ENCODE data around the gene KLC3.
A peak's percentile ranks its signal among the peaks of the same experiment; 100 is the strongest.
"Not testable (repeated sequence)": the region's sequence is repeated elsewhere in the genome, so short reads cannot be mapped to it uniquely, and the experiment has no call there.

KLC3 gene

DNA sequence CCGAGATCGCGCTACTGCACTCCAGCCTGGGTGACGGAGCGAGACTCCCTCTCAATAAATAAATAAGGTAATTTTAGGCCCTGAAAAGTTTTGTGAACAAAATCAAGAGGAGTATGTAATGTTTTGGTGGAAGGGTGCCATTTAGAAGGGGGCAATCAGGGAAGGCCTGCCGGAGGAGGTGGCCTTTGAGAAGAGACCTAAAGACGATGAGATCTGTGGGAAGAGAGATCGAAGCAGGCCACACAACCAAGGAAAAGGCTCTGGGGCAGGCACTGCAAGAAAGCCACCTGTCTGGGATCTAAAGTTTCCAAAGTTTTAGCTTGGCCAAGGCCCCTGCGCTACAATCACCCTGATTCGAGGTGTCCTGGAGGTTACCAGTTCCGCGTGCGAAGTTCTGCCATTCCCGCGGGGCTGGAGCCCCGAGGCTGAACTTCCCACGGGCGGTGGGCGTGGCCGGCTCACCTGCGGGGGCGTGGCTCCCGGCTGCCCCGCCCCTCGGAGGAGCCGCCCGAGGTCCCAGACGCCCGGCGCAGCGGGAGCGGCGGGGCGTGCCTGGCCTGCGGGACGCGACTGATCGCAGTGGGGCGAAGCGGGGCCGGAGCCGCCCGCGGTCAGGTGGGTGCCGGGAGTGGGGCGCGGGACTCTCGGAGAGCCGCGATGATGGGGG is at the start of gene KLC3:
TSS of gene KLC3 (plus strand) at position 519 of the 667 bp plus-strand sequence. CDS start 4,792 bp downstream, outside the sequence.
- DNase-seq = peak in 1 of 56 donors; percentile 21

DNA sequence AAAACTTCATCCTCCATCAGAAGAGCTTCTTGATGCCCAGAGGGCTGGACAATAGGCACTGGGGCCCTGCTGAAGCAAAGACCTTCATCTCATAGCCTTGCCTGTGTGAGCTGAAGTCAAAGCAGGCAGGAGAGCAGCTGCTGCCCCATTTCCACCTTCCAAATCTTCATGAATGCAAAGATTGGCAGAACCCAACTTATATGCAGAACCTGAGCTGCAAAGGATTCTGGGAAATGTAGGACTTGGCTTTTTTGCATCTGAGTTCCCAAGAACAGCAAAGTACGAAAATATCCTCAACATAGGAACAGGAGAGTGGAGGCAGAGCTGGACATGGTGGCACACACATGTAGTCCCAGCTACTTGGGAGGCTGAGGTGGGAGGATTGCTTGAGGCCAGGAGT is 48.7 kb upstream of the KLC3 start:
- DNase-seq = no peak

GRCh38 chr19:45293682-45294081 is 46.9 kb upstream of the KLC3 start:
- DNase-seq = peak in 29 of 56 donors; percentile 2 to 77 (median 37)

GRCh38 chr19:45294291-45295029 is 46.1 kb upstream of the KLC3 start:
- DNase-seq = peak in 41 of 56 donors; percentile 18 to 76 (median 46)

GRCh38 chr19:45295873-45296272 is 44.7 kb upstream of the KLC3 start:
- DNase-seq = no peak

- DNase-seq = no peak
These were observed 44.2 kb upstream of the KLC3 start for GRCh38 chr19:45296355-45296754.

GRCh38 chr19:45297674-45298073 is 42.9 kb upstream of the KLC3 start:
- no peak for DNase-seq

DNA sequence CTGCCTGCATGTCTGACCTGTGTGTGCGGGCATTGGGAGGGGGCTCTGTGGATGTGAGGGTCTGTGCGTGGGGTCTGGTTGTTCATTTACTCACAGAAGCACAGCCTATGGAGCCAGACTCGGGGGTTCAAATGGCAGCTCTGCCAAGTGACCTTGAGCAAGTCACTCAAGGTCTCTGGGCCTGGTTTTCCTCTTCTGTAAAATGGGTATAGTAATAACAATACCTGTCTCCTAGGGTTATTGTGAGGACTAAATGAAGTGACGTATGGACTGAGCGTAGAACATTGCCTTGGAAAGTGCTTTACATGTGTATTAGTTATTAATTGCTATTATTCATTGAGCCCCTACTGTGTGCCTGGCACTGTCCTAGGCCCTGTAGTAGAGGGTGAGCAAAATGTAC is 42.3 kb upstream of the KLC3 start:
- no peak for DNase-seq

- no peak for DNase-seq
These were observed 40.8 kb upstream of the KLC3 start for GRCh38 chr19:45299719-45300118.

DNA sequence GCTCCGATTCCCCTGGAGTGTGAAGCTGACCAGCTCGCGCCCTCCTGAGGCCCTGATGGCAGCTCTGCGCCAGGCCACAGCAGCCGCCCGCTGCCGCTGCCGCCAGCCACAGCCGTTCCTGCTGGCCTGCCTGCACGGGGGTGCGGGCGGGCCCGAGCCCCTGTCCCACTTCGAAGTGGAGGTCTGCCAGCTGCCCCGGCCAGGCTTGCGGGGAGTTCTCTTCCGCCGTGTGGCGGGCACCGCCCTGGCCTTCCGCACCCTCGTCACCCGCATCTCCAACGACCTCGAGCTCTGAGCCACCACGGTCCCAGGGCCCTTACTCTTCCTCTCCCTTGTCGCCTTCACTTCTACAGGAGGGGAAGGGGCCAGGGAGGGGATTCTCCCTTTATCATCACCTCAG is 38.1 kb upstream of the KLC3 start:
- DNase-seq = no peak

- DNase-seq = no peak
These were observed 37.1 kb upstream of the KLC3 start for GRCh38 chr19:45303269-45304060.

DNA sequence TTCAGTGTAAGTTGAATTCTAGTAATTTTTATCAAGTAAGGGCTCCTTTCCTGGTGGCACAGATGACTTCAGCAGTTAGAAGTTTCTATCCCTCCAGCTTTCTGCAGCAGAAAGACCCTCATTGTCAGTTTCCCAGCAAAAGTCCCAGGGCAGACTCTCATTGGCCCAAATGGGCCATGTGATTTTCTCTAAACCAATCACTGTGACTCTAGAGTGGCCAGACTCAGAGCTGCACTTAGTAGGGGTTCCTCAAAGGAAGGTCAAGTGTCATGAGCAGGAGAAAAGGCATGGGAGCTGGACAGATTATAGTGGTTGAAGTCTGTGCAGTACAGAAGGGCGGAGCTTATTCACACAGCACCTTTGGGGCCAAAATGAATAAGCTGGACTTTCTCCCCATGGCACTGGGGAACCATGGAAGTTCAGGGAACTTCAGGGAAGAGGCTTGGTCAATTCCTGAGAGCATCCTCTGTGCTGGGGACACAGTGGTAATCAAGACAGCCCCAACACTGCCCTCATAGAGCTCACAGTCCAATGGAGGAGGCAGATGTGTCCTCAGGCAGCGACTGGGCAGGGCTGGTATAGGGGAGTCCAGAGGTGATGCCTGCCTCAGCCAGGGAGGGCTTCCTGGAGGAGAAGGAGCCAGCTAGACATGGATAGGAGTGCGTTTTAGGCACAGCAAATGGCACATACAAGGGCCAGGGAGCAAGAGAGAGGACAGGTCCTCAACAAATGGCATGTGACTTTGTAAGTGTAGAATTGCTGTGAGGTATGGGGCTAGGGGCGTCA is 36.2 kb upstream of the KLC3 start:
- no peak for DNase-seq

- no peak for DNase-seq
These were observed 35.5 kb upstream of the KLC3 start for GRCh38 chr19:45305007-45305406.

- no peak for DNase-seq
These were observed 35.1 kb upstream of the KLC3 start for GRCh38 chr19:45305421-45305820.

GRCh38 chr19:45306040-45306439 is 34.5 kb upstream of the KLC3 start:
- DNase-seq = no peak

DNA sequence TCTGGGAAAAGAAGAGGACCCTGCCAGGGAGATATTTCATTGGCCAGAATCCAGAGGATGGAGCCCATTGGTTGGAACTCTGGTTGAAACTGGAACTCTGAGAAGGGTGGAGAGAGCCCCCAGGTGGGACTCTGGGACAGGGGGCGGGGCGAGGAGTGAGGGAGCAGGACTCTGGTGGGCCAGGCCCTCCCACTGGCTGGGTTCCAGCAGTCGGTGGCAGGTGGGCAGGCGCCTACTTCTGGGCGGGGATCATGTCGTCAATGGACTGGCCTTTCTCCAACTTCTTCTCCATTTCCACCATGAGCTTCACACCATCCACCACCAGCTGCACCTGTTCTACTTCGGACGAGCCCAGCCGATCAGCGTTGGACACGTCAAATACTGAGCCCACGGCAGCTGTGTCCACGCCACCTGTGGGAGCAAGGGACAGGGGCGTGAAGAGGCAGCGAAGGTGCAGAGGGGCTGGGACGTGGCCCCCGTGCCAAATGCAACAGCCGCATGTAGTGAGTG is 34.0 kb upstream of the KLC3 start:
- DNase-seq = peak in 2 of 56 donors; percentile 10 to 38

DNA sequence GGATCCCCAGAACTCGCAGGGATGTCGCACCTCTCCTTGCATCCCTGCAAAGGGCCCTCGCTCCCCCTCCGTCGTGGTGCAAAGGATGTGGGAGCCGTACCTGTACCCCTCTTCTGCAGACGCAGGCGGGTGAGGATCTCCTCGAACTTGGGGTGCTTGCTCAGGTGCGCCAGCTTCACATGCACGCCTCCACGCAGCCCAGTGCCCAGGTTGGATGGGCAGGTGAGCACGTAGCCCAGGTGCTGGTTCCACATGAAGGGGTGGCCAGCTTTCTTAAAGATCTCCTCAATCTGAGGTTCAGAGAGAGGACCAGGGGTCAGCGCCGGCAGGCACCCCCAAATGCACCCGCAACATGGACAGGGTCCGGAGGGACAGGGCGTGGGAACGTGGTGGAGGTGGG is 33.2 kb upstream of the KLC3 start:
- no peak for DNase-seq

DNA sequence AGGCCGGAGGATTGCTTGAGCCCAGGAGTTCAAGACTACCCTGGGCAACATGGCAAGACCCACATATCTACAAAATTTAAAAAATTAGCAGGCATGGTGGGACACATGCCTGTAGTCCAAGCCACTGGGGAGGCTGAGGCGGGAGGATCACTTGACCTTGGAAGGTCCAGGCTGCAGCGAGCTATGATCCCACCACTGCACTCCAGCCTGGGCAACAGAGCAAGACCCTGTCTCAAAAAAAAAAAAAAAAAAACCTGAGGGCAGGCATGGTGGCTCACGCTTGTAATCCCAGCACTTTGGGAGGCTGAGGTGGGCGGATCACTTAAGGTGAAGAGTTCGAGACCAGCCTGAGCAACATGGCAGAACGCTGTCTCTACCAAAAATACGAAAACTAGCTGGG is 31.2 kb upstream of the KLC3 start:
- not testable (repeated sequence) for DNase-seq

- no peak for DNase-seq
These were observed 28.9 kb upstream of the KLC3 start for GRCh38 chr19:45311621-45312020.

DNA sequence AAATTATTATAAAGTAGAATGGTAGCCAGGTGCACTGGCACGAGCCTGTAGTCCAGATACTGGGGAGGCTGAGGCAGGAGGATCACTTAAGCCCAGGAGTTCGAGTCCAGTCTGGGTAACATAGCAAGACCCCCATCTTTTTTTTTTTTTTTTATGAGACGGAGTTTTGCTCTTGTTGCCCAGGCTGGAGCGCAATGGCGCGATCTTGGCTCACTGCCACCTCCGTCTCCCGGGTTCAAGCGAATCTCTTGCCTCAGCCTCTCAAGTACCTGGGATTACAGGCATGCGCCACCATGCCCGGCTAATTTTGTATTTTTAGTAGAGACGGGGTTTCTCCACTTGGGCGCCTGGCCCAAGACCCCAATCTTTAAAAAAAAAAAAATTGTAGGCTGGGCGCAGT is 28.3 kb upstream of the KLC3 start:
- DNase-seq = not testable (repeated sequence)

DNA sequence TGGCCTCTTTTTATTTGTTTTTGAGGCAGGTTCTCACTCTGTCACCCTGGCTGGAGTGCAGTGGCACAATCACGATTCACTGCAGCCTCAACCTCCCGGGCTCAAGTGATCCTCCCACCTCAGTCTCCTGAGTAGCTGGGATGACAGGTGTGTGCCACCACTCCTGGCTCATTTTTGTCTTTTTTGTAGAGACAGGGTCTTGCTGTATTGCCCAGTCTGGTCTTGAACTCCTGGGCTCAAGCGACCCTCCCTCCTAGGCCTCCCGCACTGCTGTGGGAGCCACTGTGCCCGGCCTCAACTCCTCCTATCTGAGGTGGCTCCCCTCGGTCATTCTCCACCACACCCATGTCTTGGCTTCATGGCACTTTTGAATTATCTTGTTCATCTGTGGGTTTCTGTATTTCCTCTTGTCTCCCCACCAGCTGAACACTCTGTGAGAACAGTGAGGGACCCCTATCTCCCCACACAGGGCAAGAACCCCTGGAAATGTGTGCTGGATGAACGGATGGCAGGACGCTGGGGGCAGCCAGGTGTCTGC is 25.8 kb upstream of the KLC3 start:
- DNase-seq = no peak
